Esophagus squamous epithelium (tissue), 4 donors: Measurements from ENCODE around the gene NOL4L.

Source experiments
- POLR2A ChIP-seq, 4 donors: fragments of 450-650 bp; IDR thresholded peaks; one replicate each; pipeline ENCODE4 v1.6.1; 2017; ENCODE audit warnings: antibody characterized with exemption in 4 of 4, mild to moderate bottlenecking in 4 of 4, moderate library complexity in 3 of 4
- TF ChIP-seq, protein P1 (sequence below), 6 experiments: fragments of 450-650 bp in 4 of 6; fragments of 200-600 bp in 2 of 6; sonication (generic) in 2 of 6; IDR thresholded peaks; one replicate each; pipeline ENCODE4 v1.5.1; 2016 to 2019; ENCODE audit warnings: antibody characterized with exemption in 6 of 6, mild to moderate bottlenecking in 4 of 6, moderate library complexity in 4 of 6

DNA sequence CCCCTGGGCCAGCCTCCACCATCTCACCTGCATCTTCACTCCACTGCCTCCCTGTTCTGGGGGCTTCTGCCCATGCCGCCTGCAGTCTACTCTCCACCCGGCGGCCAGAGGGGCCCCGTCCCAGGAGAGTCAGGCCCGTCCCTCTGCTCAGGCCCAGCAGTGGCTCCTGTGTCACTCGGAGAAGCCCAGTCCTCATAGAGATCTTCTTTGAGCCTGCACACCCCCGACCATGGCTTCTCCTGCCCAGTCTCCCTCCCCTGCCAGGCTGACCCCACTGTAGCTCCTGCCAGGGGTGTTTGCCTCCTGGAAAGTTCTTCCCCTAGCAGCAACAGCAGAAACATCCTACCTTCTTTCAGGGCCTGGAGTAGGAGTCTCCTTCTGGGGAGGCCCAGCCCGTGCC, 22.2 kb upstream of the NOL4L start:
- TF ChIP-seq, protein P1, sequence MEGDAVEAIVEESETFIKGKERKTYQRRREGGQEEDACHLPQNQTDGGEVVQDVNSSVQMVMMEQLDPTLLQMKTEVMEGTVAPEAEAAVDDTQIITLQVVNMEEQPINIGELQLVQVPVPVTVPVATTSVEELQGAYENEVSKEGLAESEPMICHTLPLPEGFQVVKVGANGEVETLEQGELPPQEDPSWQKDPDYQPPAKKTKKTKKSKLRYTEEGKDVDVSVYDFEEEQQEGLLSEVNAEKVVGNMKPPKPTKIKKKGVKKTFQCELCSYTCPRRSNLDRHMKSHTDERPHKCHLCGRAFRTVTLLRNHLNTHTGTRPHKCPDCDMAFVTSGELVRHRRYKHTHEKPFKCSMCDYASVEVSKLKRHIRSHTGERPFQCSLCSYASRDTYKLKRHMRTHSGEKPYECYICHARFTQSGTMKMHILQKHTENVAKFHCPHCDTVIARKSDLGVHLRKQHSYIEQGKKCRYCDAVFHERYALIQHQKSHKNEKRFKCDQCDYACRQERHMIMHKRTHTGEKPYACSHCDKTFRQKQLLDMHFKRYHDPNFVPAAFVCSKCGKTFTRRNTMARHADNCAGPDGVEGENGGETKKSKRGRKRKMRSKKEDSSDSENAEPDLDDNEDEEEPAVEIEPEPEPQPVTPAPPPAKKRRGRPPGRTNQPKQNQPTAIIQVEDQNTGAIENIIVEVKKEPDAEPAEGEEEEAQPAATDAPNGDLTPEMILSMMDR (IDR thresholded peaks at IDR 0.05) = no peak
- TF ChIP-seq POLR2A (IDR thresholded peaks at IDR 0.05) = no peak
